Fibroblast of peridontal ligament (primary cell): ENCODE data around the gene PNMA8A.
"Not testable (repeated sequence)": the region's sequence is repeated elsewhere in the genome, so short reads cannot be mapped to it uniquely, and the experiment has no call there.

Experiments used
- DNase-seq: peaks from one replicate; pipeline ENCODE4 v3.0.0-alpha.2; 2010; ENCODE audit errors: extremely low read depth

Gene PNMA8A

GRCh38 chr19:46466536-46467196, 4.7 kb downstream of the PNMA8A start:
- DNase-seq, result peak; percentile 92

- DNase-seq, result no peak
These were observed 7.8 kb downstream of the PNMA8A start for GRCh38 chr19:46463516-46463915.

DNA sequence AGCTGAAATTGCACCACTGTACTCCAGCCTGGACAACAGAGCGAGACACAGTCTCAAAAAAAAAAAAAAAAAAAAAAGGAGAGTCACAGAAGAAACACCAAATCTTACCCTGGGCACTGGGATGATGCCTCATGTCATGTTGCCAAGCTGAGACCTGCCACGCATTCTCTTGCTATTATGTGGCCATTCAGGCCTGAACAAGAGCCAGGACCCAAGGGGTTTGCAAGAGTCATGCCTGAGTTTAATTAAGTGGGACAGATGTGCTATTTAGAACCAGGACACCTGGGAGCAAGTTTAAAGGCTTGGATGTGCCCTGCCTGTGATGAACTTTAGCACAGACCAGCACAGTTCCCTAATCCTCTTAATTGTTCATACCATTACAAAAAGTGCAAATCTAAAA, 9.8 kb downstream of the PNMA8A start:
- no peak for DNase-seq

GRCh38 chr19:46460981-46461380, 10.4 kb downstream of the PNMA8A start:
- no peak for DNase-seq

DNA sequence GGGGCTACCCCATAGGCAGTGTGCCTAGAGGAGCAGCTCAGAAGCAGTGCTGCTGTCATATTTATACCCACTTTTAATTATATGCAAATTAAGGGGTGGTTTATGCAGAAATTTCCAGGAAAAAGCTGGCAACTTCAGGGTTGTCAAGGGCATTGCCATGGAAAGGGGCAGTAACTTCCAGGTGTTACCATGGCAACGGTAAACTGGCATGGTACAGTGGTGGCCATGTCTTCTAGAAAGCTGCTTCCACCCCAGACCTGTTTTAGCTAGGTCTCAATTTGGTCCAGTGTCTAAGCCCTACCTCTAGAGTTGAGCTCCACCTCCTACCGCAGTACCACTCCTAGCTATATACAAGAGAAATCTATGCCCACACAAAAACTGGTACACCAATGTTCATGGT, 11.3 kb downstream of the PNMA8A start:
- no peak for DNase-seq

DNA sequence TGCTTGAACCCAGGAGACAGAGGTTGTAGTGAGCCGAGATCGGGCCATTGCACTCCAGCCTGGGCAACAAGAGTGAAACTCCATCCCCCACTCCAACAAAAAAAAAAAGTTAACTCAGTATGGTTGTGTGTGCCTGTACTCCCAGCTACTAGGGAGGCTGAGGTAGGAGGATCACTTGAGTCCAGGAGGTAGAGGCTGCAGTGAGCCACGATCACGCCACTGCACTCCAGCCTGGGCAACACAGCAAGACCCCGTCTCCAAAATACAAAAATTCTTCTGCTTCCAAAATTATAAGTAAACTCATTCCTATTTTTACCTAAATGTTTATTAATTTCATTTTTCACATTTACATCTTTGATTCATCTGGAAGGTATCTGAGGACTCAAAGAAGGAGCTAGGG, 14.4 kb downstream of the PNMA8A start:
- no peak for DNase-seq

- DNase-seq, result no peak
These were observed 17.1 kb downstream of the PNMA8A start for GRCh38 chr19:46454244-46454643.

GRCh38 chr19:46453661-46454060, 17.7 kb downstream of the PNMA8A start:
- DNase-seq, result no peak

GRCh38 chr19:46452186-46452585, 19.2 kb downstream of the PNMA8A start:
- DNase-seq, result no peak

DNA sequence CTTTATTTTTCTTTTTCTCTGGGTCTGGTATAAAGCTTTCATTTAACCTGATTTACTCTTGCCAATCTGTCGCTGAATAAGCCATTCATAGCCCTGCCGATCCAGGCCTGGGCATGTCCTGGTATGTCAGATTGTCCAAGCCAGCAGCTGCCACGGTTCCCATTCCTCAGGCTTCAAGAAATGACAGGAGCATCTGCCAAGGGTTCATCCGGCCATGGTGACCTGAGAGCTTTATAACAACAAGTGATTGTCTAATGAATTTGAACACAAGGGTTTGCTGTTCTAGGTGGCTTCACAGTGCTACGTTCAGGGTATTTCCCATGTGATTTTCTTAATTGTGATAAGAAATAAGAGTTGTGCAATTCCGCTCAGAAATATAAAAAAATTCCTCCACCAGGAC, 20.0 kb downstream of the PNMA8A start:
- DNase-seq, result no peak

DNA sequence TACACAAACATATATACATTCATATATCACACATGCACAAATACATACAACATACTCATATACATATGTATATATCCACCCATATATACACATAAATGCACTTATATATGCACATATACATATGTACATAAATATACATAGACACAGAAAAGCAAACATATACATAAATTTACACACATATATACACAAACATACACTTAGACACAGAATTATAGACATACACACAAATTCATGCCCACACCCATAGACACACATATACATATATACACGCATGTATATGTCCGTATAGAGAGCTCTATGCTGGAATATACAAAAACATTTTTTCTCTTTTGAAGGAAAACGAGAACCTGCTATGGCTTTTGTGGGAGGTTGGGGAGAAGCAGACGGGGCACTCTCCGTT, 20.6 kb downstream of the PNMA8A start:
- DNase-seq, result no peak

- no peak for DNase-seq
These were observed 22.1 kb downstream of the PNMA8A start for GRCh38 chr19:46449228-46449627.

- DNase-seq, result no peak
These were observed 22.8 kb downstream of the PNMA8A start for GRCh38 chr19:46448601-46449000.

DNA sequence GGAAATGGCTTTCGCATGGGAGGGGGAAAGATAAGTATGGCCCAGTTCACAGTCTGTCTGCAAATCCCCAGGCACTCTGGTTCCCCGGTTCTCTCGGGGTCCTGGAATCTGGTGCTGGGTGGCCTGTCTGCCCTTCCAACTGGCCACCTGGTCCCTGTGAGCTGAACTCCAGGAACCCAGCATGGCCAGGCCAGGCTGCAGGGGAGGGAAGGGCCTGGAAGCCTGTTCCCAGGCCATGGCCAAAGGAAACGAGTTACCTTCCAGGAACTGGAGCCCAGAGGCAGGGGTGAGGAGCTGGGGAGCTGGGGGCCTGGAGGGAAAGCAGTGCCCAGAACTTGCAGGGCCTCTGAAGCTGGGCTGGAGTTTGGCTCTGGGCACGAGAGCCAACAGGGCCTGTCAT, 23.5 kb downstream of the PNMA8A start:
- no peak for DNase-seq

- no peak for DNase-seq
These were observed 24.4 kb downstream of the PNMA8A start for GRCh38 chr19:46447006-46447405.

GRCh38 chr19:46446021-46446420, 25.3 kb downstream of the PNMA8A start:
- DNase-seq, result no peak

GRCh38 chr19:46442808-46443450, 28.4 kb downstream of the PNMA8A start:
- peak; percentile 78 for DNase-seq

- no peak for DNase-seq
These were observed 29.5 kb downstream of the PNMA8A start for GRCh38 chr19:46441866-46442265.

- DNase-seq, result not testable (repeated sequence)
These were observed 35.7 kb downstream of the PNMA8A start for GRCh38 chr19:46435689-46436088.

- DNase-seq, result peak; percentile 19
These were observed 36.4 kb downstream of the PNMA8A start for GRCh38 chr19:46435009-46435408.

DNA sequence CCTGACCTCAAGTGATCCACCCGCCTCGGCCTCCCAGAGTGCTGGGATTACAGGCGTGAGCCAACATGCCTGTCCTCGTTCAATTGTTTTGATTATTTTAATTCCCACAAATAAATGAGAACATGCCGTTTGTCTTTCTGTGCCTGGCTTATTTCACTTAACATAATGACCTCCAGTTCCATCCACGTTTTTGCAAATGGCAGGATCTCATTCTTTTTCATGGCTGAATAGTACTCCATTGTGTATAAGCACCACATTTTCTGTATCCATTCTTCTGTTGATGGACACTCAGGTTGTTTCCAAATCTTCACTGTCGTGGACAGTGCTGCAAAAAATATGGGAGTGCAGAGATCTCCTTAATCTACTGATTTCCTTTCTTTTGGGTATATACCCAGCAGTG, 37.9 kb downstream of the PNMA8A start:
- DNase-seq, result not testable (repeated sequence)

DNA sequence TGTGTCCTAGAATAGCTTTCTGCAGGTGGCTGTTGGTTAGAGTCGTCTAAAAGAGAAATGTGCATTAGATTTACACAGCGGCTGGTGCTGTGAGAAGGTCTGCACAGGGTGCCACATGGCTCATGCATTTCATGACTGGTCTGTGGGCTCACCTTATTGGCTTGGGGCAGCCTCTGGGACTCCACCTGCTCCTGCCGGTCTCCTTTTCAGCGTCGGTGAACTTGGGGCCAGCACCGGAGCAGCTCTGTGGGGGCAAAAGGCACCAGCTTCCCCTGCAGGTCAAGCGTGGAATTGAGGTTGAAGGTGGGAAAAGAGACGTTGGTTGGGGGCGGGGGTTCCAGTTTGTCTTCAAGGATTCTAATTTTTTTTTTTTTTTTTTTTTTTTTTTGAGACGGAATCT, 39.5 kb downstream of the PNMA8A start:
- no peak for DNase-seq

DNA sequence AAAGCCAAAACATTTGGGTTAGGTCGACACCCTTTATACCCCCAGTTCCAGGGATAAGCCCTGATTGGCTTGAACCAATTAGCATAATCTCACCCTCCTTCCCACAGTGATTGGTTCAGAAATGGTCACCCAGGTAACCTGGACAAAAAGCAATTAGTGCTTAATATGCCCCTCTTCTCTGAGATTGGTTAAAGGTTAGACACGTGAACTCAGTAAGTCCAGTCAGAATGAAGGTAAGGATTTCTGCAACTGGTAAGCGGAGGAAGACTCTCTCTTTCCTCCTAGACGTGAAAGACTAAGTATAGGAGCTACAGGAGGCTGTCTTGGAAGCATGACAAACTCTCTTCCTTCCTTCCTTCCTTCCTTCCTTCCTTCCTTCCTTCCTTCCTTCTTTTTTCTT, 41.4 kb downstream of the PNMA8A start:
- DNase-seq, result no peak
